Body of pancreas (tissue), 4 donors: ENCODE results near the gene PSMC1. TPM values are rescaled to one million over a fixed set of nuclear protein-coding genes. Genes with fewer than 3 reads are reported as not detected.
A peak's percentile ranks its signal among the peaks of the same experiment; 100 is the strongest.

ENCODE experiments used
- ATAC-seq: fragments of 150-250 bp; one replicate; pipeline ENCODE4 v1.9.1; 2016
- DNase-seq, 4 donors: peaks; one replicate each; pipeline ENCODE4 v3.0.0-alpha.2; 2019
- H3K27ac ChIP-seq, 4 donors: fragments of 200-600 bp; sonication (generic); 1 replicate in 3 of 4; 2 replicates in 1 of 4; pipeline versions ENCODE4 v1.5.1 to v1.6.1; 2016 to 2019; ENCODE audit warnings: mild to moderate bottlenecking in 1 of 4, mixed read lengths in 1 of 4, moderate library complexity in 1 of 4
- H3K27me3 ChIP-seq, 2 donors: fragments of 200-600 bp; sonication (generic); one replicate each; pipeline ENCODE4 v1.6.0; 2016; ENCODE audit warnings: mild to moderate bottlenecking in 1 of 2
- H3K36me3 ChIP-seq, 2 donors: fragments of 200-600 bp; sonication (generic); replicated peaks in 1 of 2; 2 replicates each; pipeline ENCODE4 v1.5.1; 2016; ENCODE audit warnings: low read depth in 2 of 2; ENCODE audit not compliant: insufficient read depth in 1 of 2
- H3K4me1 ChIP-seq: fragments of 200-600 bp; sonication (generic); one replicate; pipeline ENCODE4 v1.6.0; 2016
- H3K4me3 ChIP-seq, 2 donors: fragments of 200-600 bp; sonication (generic); 1 replicate in 1 of 2; 2 replicates in 1 of 2; pipeline ENCODE4 v1.5.1; 2016 to 2019
- H3K9me3 ChIP-seq, 3 donors: fragments of 200-600 bp; sonication (generic); 1 replicate in 2 of 3; 2 replicates in 1 of 3; pipeline ENCODE4 v1.5.1; 2016
- CTCF ChIP-seq, 7 experiments: fragments of 450-650 bp in 4 of 7; fragments of 200-600 bp in 3 of 7; sonication (generic) in 3 of 7; IDR thresholded peaks; one replicate each; pipeline ENCODE4 v1.5.1; 2016 to 2019; ENCODE audit warnings: antibody characterized with exemption in 7 of 7
- POLR2A ChIP-seq, 3 donors: fragments of 450-650 bp; IDR thresholded peaks; one replicate each; pipeline ENCODE4 v1.6.1; 2016; ENCODE audit warnings: antibody characterized with exemption in 3 of 3, mild to moderate bottlenecking in 2 of 3
- WGBS, 2 donors: methylation state at CpG; one replicate each; pipeline ENCODE4 v1.1.5; 2017; 5-methylcytosine and 5-hydroxymethylcytosine counted together
- intact Hi-C: fragments of 100-400 bp; cut with DNase I; formaldehyde crosslinking; loops from one replicate; pipeline ENCODE4 v1.15.1; 2023
- total RNA-seq, 2 donors: library from RNA; depleted of rRNA; stranded (reverse); fragments of >200 nt; gene quantifications; one replicate each; pipeline ENCODE4 v1.1.0, GENCODE V29; 2016

The PSMC1 gene
- total RNA-seq, 2 donors from 2014 or later: 25.7 to 49.0 TPM

- Histone ChIP-seq H3K4me3 (no peak overlapping the region), H3K36me3 (peaks cover 0 to 6% of the 10 kb centered on the region in 2 donors), H3K9me3 (no peaks in the 10 kb centered on the region), H3K27ac (no peak overlapping the region), H3K27me3 (no peaks in the 10 kb centered on the region), H3K4me1 (no peaks in the 10 kb centered on the region)
- ATAC-seq (no peak), DNase-seq (no peak)
- intact Hi-C loops: no loop called here
- no peak for TF ChIP-seq POLR2A (IDR thresholded peaks at IDR 0.05)
- no peak for TF ChIP-seq CTCF (IDR thresholded peaks at IDR 0.05)
These were observed 25.4 kb downstream of the PSMC1 start for GRCh38 chr14:90281756-90282155.

- ATAC-seq: no peak
- intact Hi-C loops: no loop called here
These were observed 31.4 kb downstream of the PSMC1 start for GRCh38 chr14:90287791-90288190.

GRCh38 chr14:90288651-90289355 lies 32.5 kb downstream of the PSMC1 start:
- DNase-seq: peak in 1 of 4 donors; percentile 19

More at GRCh38 chr14:90287791-90288190, 31.4 kb downstream of the PSMC1 start:
- H3K27ac ChIP-seq: no peak overlapping the region
- H3K4me3 ChIP-seq: no peak overlapping the region
- no peaks in the 10 kb centered on the region for H3K4me1 ChIP-seq
- peaks cover 0 to 11% of the 10 kb centered on the region in 2 donors for H3K36me3 ChIP-seq
- WGBS, 2 donors: 75 to 79% methylated on average over 13 to 14 of the region's 14 CpGs
- peak in 1 of 4 donors; percentile 18 for DNase-seq
- no peaks in the 10 kb centered on the region for H3K27me3 ChIP-seq
- no peaks in the 10 kb centered on the region for H3K9me3 ChIP-seq
- TF ChIP-seq POLR2A (IDR thresholded peaks at IDR 0.05): no peak
- TF ChIP-seq CTCF (IDR thresholded peaks at IDR 0.05): no peak

GRCh38 chr14:90290337-90291011 lies 34.1 kb downstream of the PSMC1 start:
- Histone ChIP-seq H3K4me3 (no peak overlapping the region), H3K27ac (no peak overlapping the region), H3K27me3 (no peaks in the 10 kb centered on the region), H3K36me3 (peaks cover 0 to 11% of the 10 kb centered on the region in 2 donors), H3K4me1 (no peaks in the 10 kb centered on the region), H3K9me3 (no peaks in the 10 kb centered on the region)
- ATAC-seq (no peak), DNase-seq (no peak)
- intact Hi-C loops: no loop called here
- TF ChIP-seq POLR2A (IDR thresholded peaks at IDR 0.05): no peak
- no peak for TF ChIP-seq CTCF (IDR thresholded peaks at IDR 0.05)
- 91 to 94% methylated on average over 6 of the region's 6 CpGs for WGBS, 2 donors

More at GRCh38 chr14:90288651-90289355, 32.5 kb downstream of the PSMC1 start:
- Histone ChIP-seq H3K27me3 (no peaks in the 10 kb centered on the region), H3K4me3 (no peak overlapping the region), H3K9me3 (no peaks in the 10 kb centered on the region), H3K36me3 (peaks cover 0 to 11% of the 10 kb centered on the region in 2 donors), H3K4me1 (no peaks in the 10 kb centered on the region), H3K27ac (no peak overlapping the region)
- 70 to 79% methylated on average over 8 to 12 of the region's 12 CpGs for WGBS, 2 donors
- intact Hi-C loops: no loop called here
- TF ChIP-seq CTCF (IDR thresholded peaks at IDR 0.05) (no peak), POLR2A (IDR thresholded peaks at IDR 0.05) (no peak)
- no peak for ATAC-seq
